Adrenal gland (tissue), 12 donors: Measurements from ENCODE around the gene ATXN1. TPM values are rescaled to one million over a fixed set of nuclear protein-coding genes. Genes with fewer than 3 reads are reported as not detected.

Experiments used
- DNase-seq, 7 donors: peaks; one replicate each; pipeline ENCODE4 v3.0.0-alpha.2; 2019 to 2020
- H3K27ac ChIP-seq, 5 donors: fragments of 200-600 bp; sonication (generic) in 4 of 5; 1 replicate in 3 of 5; 2 replicates in 2 of 5; pipeline versions ENCODE4 v1.5.1 to v1.8.0; 2016 to 2020; ENCODE audit warnings: mild to moderate bottlenecking in 1 of 5
- H3K27me3 ChIP-seq: fragments of 200-600 bp; 2 replicates; pipeline ENCODE4 v1.8.0; 2021
- H3K36me3 ChIP-seq, 2 donors: fragments of 200-600 bp; replicated peaks in 1 of 2; 1 replicate in 1 of 2; 2 replicates in 1 of 2; pipeline versions ENCODE4 v1.5.1 to v1.8.0; 2018 to 2022
- H3K4me1 ChIP-seq, 2 donors: fragments of 200-600 bp; replicated peaks in 1 of 2; 1 replicate in 1 of 2; 2 replicates in 1 of 2; pipeline versions ENCODE4 v1.5.1 to v1.8.0; 2018 to 2021
- H3K4me3 ChIP-seq, 4 donors: fragments of 200-600 bp; sonication (generic) in 3 of 4; one replicate each; pipeline ENCODE4 v1.5.1; 2016 to 2018
- H3K9me3 ChIP-seq, 3 donors: fragments of 200-600 bp; sonication (generic) in 1 of 3; replicated peaks in 1 of 3; 1 replicate in 2 of 3; 2 replicates in 1 of 3; pipeline versions ENCODE4 v1.5.1 to v1.8.0; 2016 to 2021
- CTCF ChIP-seq, 6 experiments: fragments of 450-650 bp in 4 of 6; fragments of 200-600 bp in 2 of 6; sonication (generic) in 1 of 6; IDR thresholded peaks; 1 replicate in 5 of 6; 2 replicates in 1 of 6; pipeline versions ENCODE4 v1.5.1 to v1.8.0; 2016 to 2021; ENCODE audit warnings: antibody characterized with exemption in 6 of 6, mild to moderate bottlenecking in 2 of 6, moderate library complexity in 1 of 6
- POLR2A ChIP-seq, 2 donors: fragments of 450-650 bp; IDR thresholded peaks; one replicate each; pipeline ENCODE4 v1.6.1; 2017; ENCODE audit warnings: antibody characterized with exemption in 2 of 2, mild to moderate bottlenecking in 2 of 2, moderate library complexity in 1 of 2
- WGBS, 4 donors: extraction: QIAGEN DNeasy Blood & Tissue Kit in 2 of 4; methylation state at CpG; one replicate each; pipeline versions ENCODE4 v1.1.5 to v1.1.7; 2013 to 2017; 5-methylcytosine and 5-hydroxymethylcytosine counted together
- intact Hi-C, 2 donors: fragments of 100-400 bp; cut with DNase I; formaldehyde crosslinking; loops; one replicate each; pipeline versions ENCODE4 v1.14.1 to v1.15.0; 2022 to 2023
- polyA plus RNA-seq, 3 donors: library from polyadenylated mRNA; stranded (reverse); fragments of 200-250 nt in 2 of 3; fragments of 350-450 nt in 1 of 3; fragmentation: Illumina TruSeq in 1 of 3; extraction: RNeasy Lipid Tissue Mini Kit (QIAGEN cat#74804) in 1 of 3; gene quantifications; one replicate each; pipeline ENCODE4 v1.2.3, GENCODE V29; 2013 to 2014
- total RNA-seq, 9 donors: library from RNA; depleted of rRNA in 4 of 9; stranded (reverse); fragments of >200 nt in 4 of 9; fragments of 120-200 nt in 1 of 9; fragmentation: NEBNext Ultra II Directional in 1 of 9; extraction: Animal tissue kit (Norgen Biotek cat#: 25700) in 1 of 9; gene quantifications; one replicate each; pipeline versions ENCODE4 v1.1.0 to v1.2.4, GENCODE V29; 2013 to 2023
- donor health status: healthy with polysubstance abuse.
- donor health status: Bipolar disorder and iron deficiency.
- donor health status: DM: yes; HTN: yes; CAD: no.
- donor health status: DM: no; HTN: no; CAD: no.
- donor health status: DM: no; HTN: no; CAD: no.
- donor health status: DM: yes; HTN: yes; CAD: no.

ATXN1 gene
- total and polyA plus RNA-seq, 12 donors, result 3.4 to 51.3 (median 25.4) TPM

GRCh38 chr6:16252686-16253299 is 508.5 kb downstream of the ATXN1 start:
- Histone ChIP-seq H3K27ac (no peak overlapping the region), H3K9me3 (no peaks in the 10 kb centered on the region), H3K4me3 (no peak overlapping the region), H3K36me3 (no peaks in the 10 kb centered on the region), H3K4me1 (no peaks in the 10 kb centered on the region), H3K27me3 (no peaks in the 10 kb centered on the region)
- TF ChIP-seq CTCF (IDR thresholded peaks at IDR 0.05) (no peak), POLR2A (IDR thresholded peaks at IDR 0.05) (no peak)
- intact Hi-C loops, result no loop called here
- DNase-seq, result no peak
- WGBS, 4 donors, result 79 to 86% (median 81%) methylated on average over 2 of the region's 2 CpGs

DNA sequence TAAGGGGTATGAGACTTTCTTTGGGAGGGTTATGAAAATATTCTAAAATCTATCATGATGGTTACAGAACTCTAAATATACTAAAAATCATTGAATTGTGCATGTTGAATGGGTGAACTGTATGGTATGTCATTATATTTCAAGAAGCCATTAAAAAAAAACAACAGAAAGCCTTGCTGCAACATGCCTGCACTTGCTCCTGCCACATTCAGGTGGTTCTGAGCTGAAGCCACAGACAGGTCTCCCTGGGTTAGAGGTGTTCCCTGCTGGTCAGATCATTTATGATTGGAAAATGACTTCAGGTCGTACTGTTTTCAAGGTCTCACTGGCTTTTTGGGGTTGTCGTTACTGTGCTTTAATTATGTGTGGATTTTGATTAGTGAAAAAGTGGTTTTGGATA is 509.6 kb downstream of the ATXN1 start:
- intact Hi-C loops, result no loop called here
- no peaks in the 10 kb centered on the region for H3K27me3 ChIP-seq
- no peak overlapping the region for H3K27ac ChIP-seq
- DNase-seq, result no peak
- no peak for TF ChIP-seq CTCF (IDR thresholded peaks at IDR 0.05)
- TF ChIP-seq POLR2A (IDR thresholded peaks at IDR 0.05), result no peak
- WGBS, 4 donors, result 71 to 84% (median 81%) methylated on average over 2 of the region's 2 CpGs
- H3K9me3 ChIP-seq, result no peaks in the 10 kb centered on the region
- H3K4me1 ChIP-seq, result no peaks in the 10 kb centered on the region
- no peaks in the 10 kb centered on the region for H3K36me3 ChIP-seq
- no peak overlapping the region for H3K4me3 ChIP-seq

- no peak overlapping the region for H3K27ac ChIP-seq
- no peak for DNase-seq
- H3K27me3 ChIP-seq, result no peaks in the 10 kb centered on the region
- 91 to 100% (median 98%) methylated on average over 1 of the region's 1 CpG for WGBS, 4 donors
- TF ChIP-seq CTCF (IDR thresholded peaks at IDR 0.05) (no peak), POLR2A (IDR thresholded peaks at IDR 0.05) (no peak)
- no peaks in the 10 kb centered on the region for H3K9me3 ChIP-seq
- no peaks in the 10 kb centered on the region for H3K36me3 ChIP-seq
- intact Hi-C loops, result loop anchor here in 1 of 2 donors (10.0 kb wide), 1 partner anchor 155 kb away; no protein-coding TSS in a partner anchor
- H3K4me3 ChIP-seq, result no peak overlapping the region
- H3K4me1 ChIP-seq, result no peaks in the 10 kb centered on the region
These were observed 511.3 kb downstream of the ATXN1 start for GRCh38 chr6:16249971-16250370.
